PC-3 (cell line): ENCODE measurements around the gene ARF3. TPM values are rescaled to one million over a fixed set of nuclear protein-coding genes. Genes with fewer than 3 reads are reported as not detected.

Experiments
- ATAC-seq: fragments of 200-7000 bp; cut with Tn5 transposase; 2 replicates; pipeline ENCODE4 v1.9.1; 2020; ENCODE audit warnings: mild to moderate bottlenecking, moderate library complexity
- BruUV-seq: library from RNA; stranded (reverse); fragments of 400-500 nt; replicated peaks from 2 replicates; lab custom pipeline; 2021; lab: Mats Ljungman, UMichigan
- CTCF ChIA-PET: fragments of 300-600 bp; sonication (Branson Sonifier 250); formaldehyde crosslinking; loops from one replicate; lab custom pipeline; 2022; ENCODE audit warnings: antibody characterized with exemption; lab: Charles Lee
- POLR2A ChIA-PET: fragments of 300-600 bp; sonication (Branson Sonifier 250); formaldehyde crosslinking; loops from one replicate; lab custom pipeline; 2022; ENCODE audit warnings: antibody characterized with exemption; ENCODE audit not compliant: unreplicated experiment; lab: Charles Lee
- DNase-seq: peaks from one replicate; pipeline ENCODE4 v3.0.0-alpha.2; 2015
- H2AFZ ChIP-seq: fragments of 300-600 bp; sonication (generic); 2 replicates; pipeline ENCODE4 v1.6.0; 2016; ENCODE audit warnings: antibody characterized with exemption, low read length
- H3F3A ChIP-seq: fragments of 300-600 bp; sonication (generic); one replicate; pipeline ENCODE4 v1.6.0; 2017; ENCODE audit warnings: antibody characterized with exemption, low read length, control low read depth, mild to moderate bottlenecking; ENCODE audit not compliant: unreplicated experiment
- H3K27ac ChIP-seq: fragments of 300-600 bp; sonication (generic); 2 replicates; pipeline ENCODE4 v1.5.1; 2016; ENCODE audit warnings: mild to moderate bottlenecking, low read length
- H3K27me3 ChIP-seq: fragments of 300-600 bp; sonication (generic); 2 replicates; pipeline ENCODE4 v1.6.1; 2016; ENCODE audit warnings: low read length, mixed read lengths
- H3K36me3 ChIP-seq: fragments of 300-600 bp; sonication (generic); 2 replicates; pipeline ENCODE4 v1.6.1; 2016; ENCODE audit warnings: low read depth, mixed run types, low read length, mixed read lengths
- H3K4me1 ChIP-seq: fragments of 300-600 bp; sonication (generic); 2 replicates; pipeline ENCODE4 v1.5.1; 2016; ENCODE audit warnings: low read length; ENCODE audit not compliant: insufficient read depth
- H3K4me2 ChIP-seq: fragments of 300-600 bp; sonication (generic); 2 replicates; pipeline ENCODE4 v1.6.0; 2016; ENCODE audit warnings: low read length
- H3K4me3 ChIP-seq: fragments of 300-600 bp; sonication (generic); 2 replicates; pipeline ENCODE4 v1.5.1; 2016; ENCODE audit warnings: mild to moderate bottlenecking, low read length, mixed read lengths
- H3K79me2 ChIP-seq: fragments of 300-600 bp; sonication (generic); 2 replicates; pipeline ENCODE4 v1.6.1; 2017; ENCODE audit warnings: low read length, mixed read lengths
- H3K9ac ChIP-seq: fragments of 300-600 bp; sonication (generic); 2 replicates; pipeline ENCODE4 v1.6.0; 2016; ENCODE audit warnings: mild to moderate bottlenecking, low read length
- H3K9me2 ChIP-seq: fragments of 300-600 bp; sonication (generic); replicated peaks from 2 replicates; pipeline ENCODE4 v1.6.1; 2016; ENCODE audit warnings: mixed run types, low read length, mixed read lengths
- H3K9me3 ChIP-seq: fragments of 300-600 bp; sonication (generic); 2 replicates; pipeline ENCODE4 v1.6.1; 2016; ENCODE audit warnings: low read length, mixed read lengths
- H4K20me1 ChIP-seq: fragments of 300-600 bp; sonication (generic); 2 replicates; pipeline ENCODE4 v1.6.1; 2016; ENCODE audit warnings: low read length, mixed read lengths
- EZH2 ChIP-seq: fragments of 300-600 bp; sonication (generic); IDR thresholded peaks from one replicate; pipeline ENCODE4 v1.6.1; 2017; ENCODE audit warnings: antibody characterized with exemption, mild to moderate bottlenecking, low read length; ENCODE audit not compliant: unreplicated experiment
- EZH2phosphoT487 ChIP-seq: fragments of 300-600 bp; sonication (generic); IDR thresholded peaks from 2 replicates; pipeline ENCODE4 v1.6.1; 2018; ENCODE audit warnings: mild to moderate bottlenecking, antibody characterized with exemption, low read length, borderline replicate concordance
- intact Hi-C: fragments of 100-400 bp; cut with micrococcal nuclease; formaldehyde crosslinking; loops from 2 replicates; pipeline ENCODE4 v1.9.0; 2023
- total RNA-seq: library from RNA; depleted of rRNA; stranded (reverse); fragments of >200 nt; gene quantifications from 2 replicates; pipeline ENCODE4 v1.2.3, GENCODE V29; 2014
- TF ChIP-seq, protein P1 (sequence below): fragments of 300-600 bp; sonication (generic); conservative IDR thresholded peaks from 2 replicates; pipeline ENCODE4 v1.5.1; 2017; ENCODE audit warnings: antibody characterized with exemption, low read depth, mild to moderate bottlenecking, low read length

Gene ARF3
- total RNA-seq, 1 experiment from 2014 or later, result 85.5 TPM

DNA sequence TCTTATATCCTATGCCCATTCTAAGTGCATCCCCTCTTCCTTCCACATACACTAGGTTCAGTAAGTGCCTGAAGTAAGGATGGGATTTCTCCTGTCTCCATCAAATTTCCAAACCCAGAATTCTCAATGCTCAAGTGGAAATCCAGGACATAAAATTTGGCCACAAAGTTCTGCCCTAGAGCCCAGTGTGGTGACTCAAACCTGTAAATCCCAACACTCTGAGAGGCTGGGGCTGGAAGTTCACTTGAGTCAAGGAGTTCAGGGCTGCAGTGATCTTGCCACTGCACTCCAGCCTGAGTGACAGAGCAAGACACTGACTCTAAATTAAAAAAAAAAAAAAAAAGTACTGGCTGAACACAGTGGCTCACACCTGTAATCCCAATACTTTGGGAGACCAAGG, 4.5 kb upstream of the ARF3 start:
- intact Hi-C loops, result no loop called here
- H3K4me1 ChIP-seq, result peaks cover 20% of the 10 kb centered on the region
- DNase-seq (peak; percentile 58), ATAC-seq (peak; percentile 23; the same call in 1 of the 2 replicates)
- ChIA-PET POLR2A (no interaction called here), CTCF (interaction anchor here (0.6 kb wide), 1 partner anchor 56 kb away, joined by 4 read pairs; no protein-coding TSS in a partner anchor)
- TF ChIP-seq EZH2 (no peak), EZH2phosphoT487 (no peak)
- TF ChIP-seq, protein P1, sequence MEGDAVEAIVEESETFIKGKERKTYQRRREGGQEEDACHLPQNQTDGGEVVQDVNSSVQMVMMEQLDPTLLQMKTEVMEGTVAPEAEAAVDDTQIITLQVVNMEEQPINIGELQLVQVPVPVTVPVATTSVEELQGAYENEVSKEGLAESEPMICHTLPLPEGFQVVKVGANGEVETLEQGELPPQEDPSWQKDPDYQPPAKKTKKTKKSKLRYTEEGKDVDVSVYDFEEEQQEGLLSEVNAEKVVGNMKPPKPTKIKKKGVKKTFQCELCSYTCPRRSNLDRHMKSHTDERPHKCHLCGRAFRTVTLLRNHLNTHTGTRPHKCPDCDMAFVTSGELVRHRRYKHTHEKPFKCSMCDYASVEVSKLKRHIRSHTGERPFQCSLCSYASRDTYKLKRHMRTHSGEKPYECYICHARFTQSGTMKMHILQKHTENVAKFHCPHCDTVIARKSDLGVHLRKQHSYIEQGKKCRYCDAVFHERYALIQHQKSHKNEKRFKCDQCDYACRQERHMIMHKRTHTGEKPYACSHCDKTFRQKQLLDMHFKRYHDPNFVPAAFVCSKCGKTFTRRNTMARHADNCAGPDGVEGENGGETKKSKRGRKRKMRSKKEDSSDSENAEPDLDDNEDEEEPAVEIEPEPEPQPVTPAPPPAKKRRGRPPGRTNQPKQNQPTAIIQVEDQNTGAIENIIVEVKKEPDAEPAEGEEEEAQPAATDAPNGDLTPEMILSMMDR, result no peak
- H3K9me3 ChIP-seq, result no peaks in the 10 kb centered on the region
- peak overlapping the region; percentile 27 for H3K27ac ChIP-seq
- H3K79me2 ChIP-seq, result peaks cover 5% of the 10 kb centered on the region
- no peak overlapping the region for H3K4me3 ChIP-seq
- no peaks in the 10 kb centered on the region for H3F3A ChIP-seq
- H3K36me3 ChIP-seq, result no peaks in the 10 kb centered on the region
- H4K20me1 ChIP-seq, result no peaks in the 10 kb centered on the region
- no peak overlapping the region for H2AFZ ChIP-seq
- H3K9me2 ChIP-seq, result no peaks in the 10 kb centered on the region
- no peaks in the 10 kb centered on the region for H3K27me3 ChIP-seq
- H3K4me2 ChIP-seq, result peak overlapping the region; percentile 48
- no peak overlapping the region for H3K9ac ChIP-seq
- no TSS peak for BruUV-seq

DNA sequence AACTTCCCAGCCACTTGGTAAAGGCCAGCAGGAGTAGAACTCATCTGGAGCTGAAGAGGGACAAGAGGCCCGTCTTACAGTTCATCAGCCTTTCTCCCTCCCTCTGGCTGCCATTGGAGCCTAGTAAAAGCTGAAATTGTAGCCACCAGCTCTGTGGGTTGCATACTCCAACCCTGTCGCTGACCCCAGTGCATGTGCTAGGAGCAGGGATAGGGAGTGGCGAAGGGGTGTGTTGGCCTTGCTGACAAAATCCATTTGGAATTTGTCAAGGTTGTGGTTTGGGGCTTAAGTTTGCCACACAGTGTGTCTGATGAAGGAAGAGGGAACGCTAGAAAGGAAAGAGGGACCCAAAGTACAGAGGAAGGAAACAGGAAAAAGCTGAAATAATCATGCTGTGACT, 4.0 kb upstream of the ARF3 start:
- no peak overlapping the region for H3K4me3 ChIP-seq
- no peak for TF ChIP-seq EZH2
- TF ChIP-seq EZH2phosphoT487, result no peak
- TF ChIP-seq, protein P1, result no peak
- peak overlapping the region; percentile 27 for H3K27ac ChIP-seq
- ChIA-PET CTCF (interaction anchor here (0.6 kb wide), 1 partner anchor 56 kb away, joined by 4 read pairs; no protein-coding TSS in a partner anchor), POLR2A (no interaction called here)
- no TSS peak for BruUV-seq
- peaks cover 9% of the 10 kb centered on the region for H3K79me2 ChIP-seq
- intact Hi-C loops, result no loop called here
- H3K9me3 ChIP-seq, result no peaks in the 10 kb centered on the region
- H4K20me1 ChIP-seq, result no peaks in the 10 kb centered on the region
- DNase-seq (peak; percentile 72), ATAC-seq (peak; percentile 8)
- H3K36me3 ChIP-seq, result no peaks in the 10 kb centered on the region
- no peaks in the 10 kb centered on the region for H3K9me2 ChIP-seq
- peak overlapping the region; percentile 29; the same call in 1 of the 2 replicates for H2AFZ ChIP-seq
- H3K9ac ChIP-seq, result no peak overlapping the region
- H3K27me3 ChIP-seq, result no peaks in the 10 kb centered on the region
- no peaks in the 10 kb centered on the region for H3F3A ChIP-seq
- H3K4me2 ChIP-seq, result peak overlapping the region; percentile 48
- peaks cover 20% of the 10 kb centered on the region for H3K4me1 ChIP-seq

DNA sequence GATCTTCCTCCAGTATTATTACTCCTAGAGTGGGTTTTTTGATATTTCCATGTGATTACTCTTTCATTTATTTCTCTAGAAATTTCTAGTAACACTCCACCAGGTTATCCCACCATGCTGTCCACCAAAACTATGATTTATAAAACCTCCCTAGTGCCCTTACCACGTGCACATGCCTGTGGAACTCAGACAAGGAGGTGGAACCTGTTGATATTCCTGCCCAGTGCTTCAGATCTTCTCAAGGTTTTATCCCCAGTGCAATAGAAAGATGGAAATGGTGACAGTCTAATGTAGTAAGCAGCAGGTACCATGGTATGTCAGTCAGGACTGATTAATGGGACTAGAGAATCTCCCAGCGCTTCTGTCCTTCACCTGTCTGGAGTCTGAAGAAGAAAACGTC, 3.5 kb upstream of the ARF3 start:
- Histone ChIP-seq H3K4me2 (peak overlapping the region; percentile 48), H3K79me2 (peaks cover 14% of the 10 kb centered on the region), H3K9me2 (no peaks in the 10 kb centered on the region), H3K27ac (no peak overlapping the region), H3K4me1 (peaks cover 22% of the 10 kb centered on the region), H3F3A (no peaks in the 10 kb centered on the region), H3K9ac (no peak overlapping the region), H3K4me3 (no peak overlapping the region), H3K27me3 (no peaks in the 10 kb centered on the region), H3K9me3 (no peaks in the 10 kb centered on the region), H2AFZ (no peak overlapping the region), H4K20me1 (peaks cover 3% of the 10 kb centered on the region), H3K36me3 (no peaks in the 10 kb centered on the region)
- ATAC-seq, result no peak
- DNase-seq, result no peak
- ChIA-PET POLR2A (no interaction called here), CTCF (no interaction called here)
- TF ChIP-seq, protein P1, result no peak
- no peak for TF ChIP-seq EZH2phosphoT487
- TF ChIP-seq EZH2, result no peak
- intact Hi-C loops, result no loop called here
- no TSS peak for BruUV-seq
